Measurements from ENCODE around the gene WFIKKN2. TPM values are rescaled to one million over a fixed set of nuclear protein-coding genes. Genes with fewer than 3 reads are reported as not detected.

The WFIKKN2 gene
- total RNA-seq, 2 experiments from 2014 or later: not detected

- Histone ChIP-seq H3K4me1 (ENCODE audit: insufficient read depth, low read length, poor library complexity, severe bottlenecking) (peaks cover 8% of the 10 kb centered on the region), H3K9me2 (ENCODE audit: insufficient read depth, low read length) (no peaks in the 10 kb centered on the region), H4K20me1 (ENCODE audit: insufficient read depth, low read length) (no peaks in the 10 kb centered on the region), H3K27ac (ENCODE audit: low read depth, low read length, poor library complexity, severe bottlenecking) (no peak overlapping the region), H3K79me2 (ENCODE audit: insufficient read depth, low read depth, low read length) (no peaks in the 10 kb centered on the region), H3K4me3 (ENCODE audit: low read depth, low read length, poor library complexity, severe bottlenecking) (no peak overlapping the region), H3K4me2 (ENCODE audit: low read length) (no peak overlapping the region), H3K9me3 (ENCODE audit: low read length) (no peaks in the 10 kb centered on the region), H2AFZ (ENCODE audit: low read length) (no peak overlapping the region), H3K36me3 (ENCODE audit: insufficient read depth, low read length) (no peaks in the 10 kb centered on the region)
- CTCF ChIA-PET (ENCODE audit: unreplicated experiment): no interaction called here
- no TSS peak for BruUV-seq (replicated peaks)
- TF ChIP-seq EZH2phosphoT487 (IDR thresholded peaks at IDR 0.05; ENCODE audit: borderline replicate concordance, low read depth, low read length) (no peak), CTCF (conservative IDR thresholded peaks at IDR 0.05; ENCODE audit: low read length) (no peak)
- POLR2A ChIA-PET: no interaction called here
- intact Hi-C loops (cut with micrococcal nuclease; ENCODE audit: unreplicated experiment): no loop called here
- no peak for DNase-seq (ENCODE audit: low spot score)
Measured at GRCh38 chr17:50833510-50834428, 1.6 kb upstream of the WFIKKN2 start.

GRCh38 chr17:50834429-50835300, 721 bp upstream of the WFIKKN2 start:
- TF ChIP-seq EZH2phosphoT487 (IDR thresholded peaks at IDR 0.05; ENCODE audit: borderline replicate concordance, low read depth, low read length): no peak
- TF ChIP-seq CTCF (conservative IDR thresholded peaks at IDR 0.05; ENCODE audit: low read length): no peak
- H3K4me3 ChIP-seq (ENCODE audit: low read depth, low read length, poor library complexity, severe bottlenecking): no peak overlapping the region
- no peak overlapping the region for H2AFZ ChIP-seq (ENCODE audit: low read length)
- no peaks in the 10 kb centered on the region for H3K79me2 ChIP-seq (ENCODE audit: insufficient read depth, low read depth, low read length)
- intact Hi-C loops (cut with micrococcal nuclease; ENCODE audit: unreplicated experiment): no loop called here
- no peaks in the 10 kb centered on the region for H3K36me3 ChIP-seq (ENCODE audit: insufficient read depth, low read length)
- H3K9me3 ChIP-seq (ENCODE audit: low read length): no peaks in the 10 kb centered on the region
- no peaks in the 10 kb centered on the region for H3K9me2 ChIP-seq (ENCODE audit: insufficient read depth, low read length)
- ChIA-PET POLR2A (interaction anchor here (1.0 kb wide), 1 partner anchor 8 kb away, joined by 3 read pairs; no protein-coding TSS in a partner anchor), CTCF (ENCODE audit: unreplicated experiment) (no interaction called here)
- no peak overlapping the region for H3K4me2 ChIP-seq (ENCODE audit: low read length)
- no peak for DNase-seq (ENCODE audit: low spot score)
- no peaks in the 10 kb centered on the region for H3K4me1 ChIP-seq (ENCODE audit: insufficient read depth, low read length, poor library complexity, severe bottlenecking)
- BruUV-seq (replicated peaks): no TSS peak
- no peaks in the 10 kb centered on the region for H4K20me1 ChIP-seq (ENCODE audit: insufficient read depth, low read length)
- no peak overlapping the region for H3K27ac ChIP-seq (ENCODE audit: low read depth, low read length, poor library complexity, severe bottlenecking)

Data from OCI-LY7 (cell line).